ENCODE data around the gene CTSW.

DNA sequence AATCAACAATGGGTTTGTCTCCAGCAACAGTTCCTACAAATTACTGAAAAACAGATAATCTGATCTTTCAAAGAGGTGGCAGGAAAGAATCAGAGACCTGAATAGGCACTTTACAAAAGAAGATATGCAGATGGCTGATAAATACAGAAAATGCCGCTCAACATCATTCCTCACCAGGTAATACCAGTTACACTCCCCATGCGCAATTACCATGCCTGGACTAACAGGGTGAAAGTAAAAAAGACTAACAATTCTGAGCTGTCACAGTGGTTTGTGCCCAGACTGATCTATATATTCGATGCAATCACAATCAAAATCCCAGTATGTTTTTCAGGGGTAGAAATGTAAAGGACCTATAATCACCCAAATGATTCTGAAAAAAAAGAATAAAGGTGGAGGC is 35.8 kb upstream of the CTSW start:
- TF ChIP-seq, protein P1, sequence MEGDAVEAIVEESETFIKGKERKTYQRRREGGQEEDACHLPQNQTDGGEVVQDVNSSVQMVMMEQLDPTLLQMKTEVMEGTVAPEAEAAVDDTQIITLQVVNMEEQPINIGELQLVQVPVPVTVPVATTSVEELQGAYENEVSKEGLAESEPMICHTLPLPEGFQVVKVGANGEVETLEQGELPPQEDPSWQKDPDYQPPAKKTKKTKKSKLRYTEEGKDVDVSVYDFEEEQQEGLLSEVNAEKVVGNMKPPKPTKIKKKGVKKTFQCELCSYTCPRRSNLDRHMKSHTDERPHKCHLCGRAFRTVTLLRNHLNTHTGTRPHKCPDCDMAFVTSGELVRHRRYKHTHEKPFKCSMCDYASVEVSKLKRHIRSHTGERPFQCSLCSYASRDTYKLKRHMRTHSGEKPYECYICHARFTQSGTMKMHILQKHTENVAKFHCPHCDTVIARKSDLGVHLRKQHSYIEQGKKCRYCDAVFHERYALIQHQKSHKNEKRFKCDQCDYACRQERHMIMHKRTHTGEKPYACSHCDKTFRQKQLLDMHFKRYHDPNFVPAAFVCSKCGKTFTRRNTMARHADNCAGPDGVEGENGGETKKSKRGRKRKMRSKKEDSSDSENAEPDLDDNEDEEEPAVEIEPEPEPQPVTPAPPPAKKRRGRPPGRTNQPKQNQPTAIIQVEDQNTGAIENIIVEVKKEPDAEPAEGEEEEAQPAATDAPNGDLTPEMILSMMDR (IDR thresholded peaks at IDR 0.05; ENCODE audit: low read length), result no peak
- TF ChIP-seq EZH2 (IDR thresholded peaks at IDR 0.05; ENCODE audit: borderline replicate concordance, low read length), result no peak

Data from OCI-LY1 (cell line).